ENCODE data around the gene SLC41A3.
"Not testable (repeated sequence)": the region's sequence is repeated elsewhere in the genome, so short reads cannot be mapped to it uniquely, and the experiment has no call there.

The SLC41A3 gene

DNA sequence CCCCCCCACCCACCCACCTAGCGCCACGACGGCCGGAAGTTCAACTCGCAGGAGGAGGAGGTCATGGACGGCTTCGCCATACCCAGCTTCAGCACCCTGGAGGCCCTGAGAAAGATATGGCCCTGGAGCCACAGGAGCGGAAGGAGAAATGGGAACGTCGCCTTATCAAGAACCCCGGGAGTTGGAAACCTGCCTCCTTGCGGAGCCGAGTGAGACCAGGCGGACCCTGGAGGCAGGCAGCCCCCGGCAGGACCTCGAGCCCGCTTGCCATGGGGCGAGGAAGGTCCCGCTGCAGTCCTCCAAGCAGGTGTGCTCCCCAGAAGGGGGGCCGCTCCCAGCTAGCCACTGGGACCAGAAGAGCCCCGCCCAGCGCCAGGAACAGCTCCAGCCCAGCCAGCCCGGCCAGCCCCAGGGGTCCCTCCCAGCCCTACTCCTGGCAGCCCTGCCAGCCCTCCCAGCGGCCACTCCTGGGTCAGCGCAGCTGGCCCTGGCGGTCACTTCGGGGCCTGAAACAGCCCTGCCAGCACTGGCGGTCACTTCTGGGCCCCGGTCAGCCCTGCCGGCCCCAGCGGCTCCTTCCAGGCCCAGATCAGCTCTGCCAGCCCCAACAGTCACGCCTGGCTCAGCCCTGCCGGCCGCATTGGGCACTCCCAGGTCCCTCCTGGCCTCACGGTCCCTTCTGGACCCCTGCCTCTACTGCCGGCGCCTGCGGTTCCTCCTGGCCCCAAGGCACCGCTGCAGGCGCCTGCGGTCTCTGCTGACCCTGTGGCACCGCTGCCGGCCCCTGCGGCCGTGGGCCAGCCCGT is 125.2 kb downstream of the SLC41A3 start:
- H3K4me3 ChIP-seq (ENCODE audit: low read depth, low read length) = no peak overlapping the region
- no peak for DNase-seq (ENCODE audit: low read depth, low spot score)
- TF ChIP-seq, protein P1, sequence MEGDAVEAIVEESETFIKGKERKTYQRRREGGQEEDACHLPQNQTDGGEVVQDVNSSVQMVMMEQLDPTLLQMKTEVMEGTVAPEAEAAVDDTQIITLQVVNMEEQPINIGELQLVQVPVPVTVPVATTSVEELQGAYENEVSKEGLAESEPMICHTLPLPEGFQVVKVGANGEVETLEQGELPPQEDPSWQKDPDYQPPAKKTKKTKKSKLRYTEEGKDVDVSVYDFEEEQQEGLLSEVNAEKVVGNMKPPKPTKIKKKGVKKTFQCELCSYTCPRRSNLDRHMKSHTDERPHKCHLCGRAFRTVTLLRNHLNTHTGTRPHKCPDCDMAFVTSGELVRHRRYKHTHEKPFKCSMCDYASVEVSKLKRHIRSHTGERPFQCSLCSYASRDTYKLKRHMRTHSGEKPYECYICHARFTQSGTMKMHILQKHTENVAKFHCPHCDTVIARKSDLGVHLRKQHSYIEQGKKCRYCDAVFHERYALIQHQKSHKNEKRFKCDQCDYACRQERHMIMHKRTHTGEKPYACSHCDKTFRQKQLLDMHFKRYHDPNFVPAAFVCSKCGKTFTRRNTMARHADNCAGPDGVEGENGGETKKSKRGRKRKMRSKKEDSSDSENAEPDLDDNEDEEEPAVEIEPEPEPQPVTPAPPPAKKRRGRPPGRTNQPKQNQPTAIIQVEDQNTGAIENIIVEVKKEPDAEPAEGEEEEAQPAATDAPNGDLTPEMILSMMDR (IDR thresholded peaks at IDR 0.05; ENCODE audit: insufficient read depth, low read length, missing control alignments) = no peak
- CTCF ChIA-PET = no interaction called here
- POLR2A ChIA-PET = no interaction called here

DNA sequence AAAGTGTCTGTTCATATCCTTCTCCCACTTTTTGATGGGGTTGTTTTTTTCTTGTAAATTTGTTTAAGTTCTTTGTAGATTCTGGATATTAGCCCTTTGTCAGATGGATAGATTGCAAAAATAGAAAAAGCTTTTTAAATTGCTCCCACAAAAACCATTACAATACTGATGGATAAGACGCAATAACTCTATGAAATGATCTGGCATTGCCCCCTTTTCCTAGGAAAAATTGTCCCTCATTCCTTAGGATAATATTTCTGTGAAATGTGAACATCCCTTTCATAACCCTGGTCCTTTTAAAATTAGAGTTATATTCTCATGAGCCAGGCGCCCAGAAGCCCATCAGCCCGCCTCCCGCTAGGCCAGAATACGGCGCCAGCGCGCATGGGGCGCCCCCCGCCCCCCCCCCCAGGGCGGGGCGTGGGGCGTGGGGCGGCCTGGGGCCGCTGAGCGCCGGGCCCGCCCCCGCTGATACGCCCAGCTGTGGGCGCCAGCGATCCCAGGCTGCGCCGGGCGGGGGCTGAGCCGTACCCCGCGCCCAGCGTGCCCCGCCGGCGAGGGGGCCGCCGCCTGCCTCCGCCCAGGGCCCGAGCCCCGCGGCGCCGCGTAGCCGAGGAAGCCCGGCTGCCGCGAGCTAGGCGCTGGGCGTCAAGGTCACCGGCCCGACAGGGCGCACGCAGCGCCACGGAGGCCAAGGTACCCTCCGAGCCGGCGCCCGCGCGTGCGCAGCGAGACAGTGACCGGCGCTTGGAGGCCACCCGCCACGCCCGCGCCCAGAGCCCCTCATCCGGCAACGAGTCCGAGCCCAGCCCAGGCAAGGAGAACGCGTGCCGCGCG is 126.0 kb downstream of the SLC41A3 start:
- TF ChIP-seq, protein P1 (IDR thresholded peaks at IDR 0.05; ENCODE audit: insufficient read depth, low read length, missing control alignments) = no peak
- ChIA-PET POLR2A (no interaction called here), CTCF (no interaction called here)
- DNase-seq (ENCODE audit: low read depth, low spot score) = no peak
- no peak overlapping the region for H3K4me3 ChIP-seq (ENCODE audit: low read depth, low read length)

DNA sequence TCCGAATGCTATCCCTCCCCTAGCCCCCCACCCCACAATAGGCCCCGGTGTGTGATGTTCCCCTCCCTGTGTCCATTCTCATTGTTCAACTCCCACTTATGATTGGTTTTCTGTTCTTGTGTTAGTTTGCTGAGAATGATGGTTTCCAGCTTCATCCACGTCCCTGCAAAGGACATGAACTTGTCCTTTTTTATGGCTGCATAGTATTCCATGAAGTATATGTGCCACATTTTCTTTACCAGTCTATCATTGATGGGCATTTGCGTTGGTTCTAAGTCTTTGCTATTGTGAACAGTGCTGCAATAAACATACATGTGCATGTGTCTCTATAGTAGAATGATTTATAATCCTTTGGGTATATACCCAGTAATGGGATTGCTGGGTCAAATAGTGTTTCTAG is 126.9 kb downstream of the SLC41A3 start:
- POLR2A ChIA-PET; DNase-seq (ENCODE audit: low read depth, low spot score); H3K4me3 ChIP-seq (ENCODE audit: low read depth, low read length); CTCF ChIA-PET: not testable (repeated sequence)

Measured in AG04449 (cell line).